Femur (tissue), 1 donor: ENCODE results near the gene ANKRD22.
"Not testable (repeated sequence)": the region's sequence is repeated elsewhere in the genome, so short reads cannot be mapped to it uniquely, and the experiment has no call there.

ENCODE experiments used
- DNase-seq: peaks from one replicate; pipeline ENCODE4 v3.0.0-alpha.2; 2017

The ANKRD22 gene

GRCh38 chr10:88877298-88877697 lies 25.7 kb upstream of the ANKRD22 start:
- DNase-seq, result no peak

GRCh38 chr10:88875081-88875480 lies 23.4 kb upstream of the ANKRD22 start:
- no peak for DNase-seq

- no peak for DNase-seq
Measured at GRCh38 chr10:88874281-88874680, 22.6 kb upstream of the ANKRD22 start.

- no peak for DNase-seq
Measured at GRCh38 chr10:88873757-88874156, 22.1 kb upstream of the ANKRD22 start.

GRCh38 chr10:88870089-88870488 lies 18.4 kb upstream of the ANKRD22 start:
- no peak for DNase-seq

GRCh38 chr10:88866454-88866853 lies 14.8 kb upstream of the ANKRD22 start:
- no peak for DNase-seq

GRCh38 chr10:88865281-88865876 lies 13.7 kb upstream of the ANKRD22 start:
- DNase-seq, result no peak

- no peak for DNase-seq
Measured at GRCh38 chr10:88861036-88861435, 9.4 kb upstream of the ANKRD22 start.

- DNase-seq, result no peak
Measured at GRCh38 chr10:88858491-88858890, 6.8 kb upstream of the ANKRD22 start.

- no peak for DNase-seq
Measured at GRCh38 chr10:88857831-88858230, 6.2 kb upstream of the ANKRD22 start.

- DNase-seq, result no peak
Measured at GRCh38 chr10:88854684-88855083, 3.0 kb upstream of the ANKRD22 start.

- no peak for DNase-seq
Measured at GRCh38 chr10:88853155-88853881, 1.7 kb upstream of the ANKRD22 start.

GRCh38 chr10:88852327-88852726 lies 683 bp upstream of the ANKRD22 start:
- no peak for DNase-seq

GRCh38 chr10:88850712-88851111 lies 932 bp downstream of the ANKRD22 start:
- no peak for DNase-seq

GRCh38 chr10:88849234-88849633 lies 2.4 kb downstream of the ANKRD22 start:
- DNase-seq, result no peak

GRCh38 chr10:88848499-88848898 lies 3.1 kb downstream of the ANKRD22 start:
- no peak for DNase-seq

- DNase-seq, result no peak
Measured at GRCh38 chr10:88843171-88843570, 8.5 kb downstream of the ANKRD22 start.

GRCh38 chr10:88841316-88842111 lies 10.1 kb downstream of the ANKRD22 start:
- DNase-seq, result no peak

- DNase-seq, result no peak
Measured at GRCh38 chr10:88840881-88841280, 10.8 kb downstream of the ANKRD22 start.

- DNase-seq, result no peak
Measured at GRCh38 chr10:88840104-88840503, 11.5 kb downstream of the ANKRD22 start.

GRCh38 chr10:88838766-88839350 lies 12.8 kb downstream of the ANKRD22 start:
- no peak for DNase-seq

GRCh38 chr10:88837632-88838031 lies 14.0 kb downstream of the ANKRD22 start:
- DNase-seq, result not testable (repeated sequence)

- DNase-seq, result no peak
Measured at GRCh38 chr10:88835910-88836221, 15.8 kb downstream of the ANKRD22 start.
